ENCODE measurements around the gene PHB1.

PHB1 gene

DNA sequence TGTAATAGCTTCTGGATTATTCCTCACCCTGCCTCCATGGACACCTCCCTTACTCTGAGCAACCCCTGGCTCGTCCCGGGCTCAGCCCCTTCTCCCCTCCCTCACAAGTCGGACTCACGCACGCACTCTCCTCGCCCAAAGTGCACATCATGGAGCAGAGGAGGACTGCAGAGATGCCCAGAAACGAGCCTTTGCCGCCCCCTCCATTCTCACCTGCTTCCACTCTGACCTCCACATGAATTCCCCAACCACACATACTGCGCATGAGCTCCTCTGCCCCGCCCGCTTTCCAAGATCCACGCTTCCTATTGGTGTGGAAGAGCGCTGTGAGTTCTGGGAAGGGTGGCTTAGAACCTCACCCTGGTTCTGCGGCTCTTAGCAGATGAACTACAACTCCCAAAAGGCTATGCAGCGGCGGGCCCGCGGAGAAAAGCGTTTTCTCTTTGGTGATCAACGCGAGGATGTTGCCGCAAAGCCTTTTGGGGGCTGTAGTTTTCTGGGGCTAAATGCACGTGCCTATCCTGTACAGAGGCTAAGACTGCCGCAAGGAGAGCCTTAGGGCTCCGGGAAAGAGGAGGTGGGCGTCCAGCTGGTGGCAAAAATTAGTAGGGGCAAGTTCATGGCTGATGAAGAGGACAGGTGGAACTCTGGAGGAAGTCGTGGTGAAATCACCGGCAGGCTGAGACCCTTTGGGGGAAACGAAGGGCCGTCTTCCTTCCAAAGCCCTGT is at the start of gene PHB1:
Gene PHB1 (minus strand): TSS at position 261 of the 729 bp plus-strand sequence. CDS start 1,618 bp downstream, outside the sequence.
- peak; percentile 87 for DNase-seq (ENCODE audit: low read depth)

DNA sequence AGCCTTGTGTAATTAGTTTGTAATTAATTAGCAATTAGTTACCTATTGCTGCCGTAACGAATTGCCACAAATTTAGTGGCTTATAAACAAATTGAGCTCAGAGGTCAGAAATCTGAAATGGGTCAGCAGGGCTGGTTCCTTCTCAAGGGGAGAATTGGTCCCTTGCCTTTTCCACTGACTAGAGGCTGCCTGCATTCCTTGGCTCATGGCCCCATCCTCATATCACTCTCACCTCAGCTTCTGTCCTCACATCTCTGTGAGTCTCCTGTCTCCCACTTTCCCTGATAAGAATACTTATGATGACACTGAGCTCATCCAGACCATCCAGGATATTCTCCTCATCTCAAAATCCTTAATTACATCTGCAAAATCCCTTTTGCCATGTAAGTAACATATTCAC is 49.4 kb upstream of the PHB1 start:
- DNase-seq (ENCODE audit: low read depth) = no peak

DNA sequence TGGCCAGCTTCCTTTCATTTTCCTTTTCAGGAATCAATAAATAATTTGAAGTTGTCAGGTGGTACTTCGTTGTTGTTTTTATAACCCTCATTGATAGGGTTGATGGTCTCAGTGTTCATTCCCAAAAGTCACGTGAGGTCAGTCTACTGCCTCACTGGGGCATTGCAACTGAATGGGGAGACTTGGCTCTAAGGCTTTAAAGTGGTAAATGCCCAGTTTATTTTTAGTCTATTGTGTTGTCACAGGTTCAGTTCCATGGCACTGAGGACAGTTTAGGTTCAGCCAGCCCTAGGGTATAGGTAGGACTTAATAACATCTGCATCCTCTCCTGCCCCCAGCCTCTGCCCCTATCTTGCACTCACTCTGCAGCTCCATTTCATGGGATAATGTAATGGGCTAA is 46.9 kb upstream of the PHB1 start:
- no peak for DNase-seq (ENCODE audit: low read depth)

DNA sequence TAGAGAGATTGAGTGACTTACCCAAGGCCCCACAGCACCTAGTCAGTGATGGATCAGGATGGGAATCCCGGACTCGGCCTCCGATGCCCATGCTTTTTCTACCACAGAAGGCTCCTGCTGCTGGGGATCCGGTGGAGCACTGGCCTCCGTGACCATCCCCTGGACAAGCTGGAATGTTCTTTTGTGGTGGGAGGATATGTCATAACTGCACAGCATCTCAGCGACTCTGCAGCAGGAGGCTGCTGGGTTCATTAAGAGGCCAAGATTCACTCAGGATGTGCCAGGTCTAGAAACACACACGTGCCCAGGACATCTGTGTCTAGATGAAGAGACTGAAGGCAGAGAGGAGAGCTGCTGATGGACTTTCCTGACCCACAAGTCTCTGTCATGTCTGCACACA is 45.7 kb upstream of the PHB1 start:
- DNase-seq (ENCODE audit: low read depth) = no peak

DNA sequence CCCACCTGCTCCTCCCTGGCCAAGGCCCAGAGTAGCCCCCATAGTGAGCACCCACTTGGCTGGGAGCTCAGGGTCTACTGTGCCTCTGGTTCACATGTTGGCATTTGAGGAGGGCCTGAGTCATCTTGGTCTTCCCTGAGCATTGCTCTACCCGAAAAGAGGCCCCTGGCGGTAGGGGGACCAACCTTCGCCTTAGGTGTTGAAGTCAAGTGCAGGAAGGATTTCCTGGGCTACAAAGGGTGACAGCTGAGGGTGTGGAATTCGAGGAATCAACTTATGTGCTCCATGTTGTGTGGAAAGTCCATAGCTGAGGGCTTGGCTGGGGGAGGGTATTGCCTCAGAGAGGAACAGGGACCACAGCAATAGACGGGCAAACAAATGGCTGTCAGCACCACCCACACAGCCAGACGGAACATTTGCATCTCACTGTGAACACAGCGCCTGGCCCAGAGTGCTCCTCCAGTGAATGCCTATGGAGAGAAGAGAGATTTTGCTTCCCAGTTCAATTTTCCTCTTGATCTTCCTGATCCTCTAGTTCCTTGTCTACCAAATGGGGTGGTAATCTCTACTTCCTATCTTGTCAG is 44.8 kb upstream of the PHB1 start:
- DNase-seq (ENCODE audit: low read depth) = no peak

DNA sequence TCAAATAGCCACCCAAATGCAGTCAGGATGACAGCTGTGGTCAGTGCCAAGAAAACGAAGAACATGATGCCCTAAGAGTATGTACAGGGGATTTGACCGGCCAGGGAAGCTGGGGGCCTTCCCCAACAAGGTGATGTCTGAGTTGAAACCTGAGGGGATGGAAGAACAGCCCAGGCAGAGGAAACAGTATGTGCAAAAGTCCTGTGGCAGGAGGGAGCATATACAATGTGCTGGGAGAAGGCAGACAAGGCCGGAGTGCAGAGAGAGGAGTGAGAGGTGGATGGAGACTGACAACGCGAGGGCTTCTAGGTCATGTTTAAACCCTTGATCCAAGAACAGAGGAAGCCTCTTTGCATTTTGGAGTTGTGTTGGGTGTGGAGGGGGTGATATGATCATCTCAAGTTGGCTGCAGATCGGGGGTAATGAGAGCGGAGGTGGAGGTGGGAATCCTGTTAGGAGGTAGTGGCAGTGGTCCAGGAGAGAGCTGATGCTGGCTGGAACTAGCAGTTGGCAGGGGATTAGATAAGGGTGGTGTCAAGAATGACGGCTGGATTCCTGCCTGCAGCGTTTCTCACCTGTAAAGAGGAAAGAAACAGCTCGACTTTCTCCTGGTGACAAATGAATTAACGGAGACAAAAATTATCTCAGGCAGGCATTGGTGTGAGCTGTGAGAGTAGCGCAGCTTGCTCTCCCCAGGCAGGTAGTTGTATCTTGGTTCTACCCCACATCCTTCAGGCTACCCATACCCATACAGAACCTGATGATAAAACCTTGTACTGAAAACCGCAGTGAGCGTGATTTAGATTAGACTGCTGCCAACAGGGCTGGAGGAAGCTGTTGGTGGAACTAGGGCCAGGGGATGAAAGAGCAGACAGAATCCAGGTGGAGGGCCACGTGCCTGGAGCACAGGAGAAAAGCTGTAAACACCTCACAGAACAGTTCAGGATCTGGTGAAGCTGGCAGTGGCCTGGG is 43.2 kb upstream of the PHB1 start:
- DNase-seq (ENCODE audit: low read depth) = no peak

DNA sequence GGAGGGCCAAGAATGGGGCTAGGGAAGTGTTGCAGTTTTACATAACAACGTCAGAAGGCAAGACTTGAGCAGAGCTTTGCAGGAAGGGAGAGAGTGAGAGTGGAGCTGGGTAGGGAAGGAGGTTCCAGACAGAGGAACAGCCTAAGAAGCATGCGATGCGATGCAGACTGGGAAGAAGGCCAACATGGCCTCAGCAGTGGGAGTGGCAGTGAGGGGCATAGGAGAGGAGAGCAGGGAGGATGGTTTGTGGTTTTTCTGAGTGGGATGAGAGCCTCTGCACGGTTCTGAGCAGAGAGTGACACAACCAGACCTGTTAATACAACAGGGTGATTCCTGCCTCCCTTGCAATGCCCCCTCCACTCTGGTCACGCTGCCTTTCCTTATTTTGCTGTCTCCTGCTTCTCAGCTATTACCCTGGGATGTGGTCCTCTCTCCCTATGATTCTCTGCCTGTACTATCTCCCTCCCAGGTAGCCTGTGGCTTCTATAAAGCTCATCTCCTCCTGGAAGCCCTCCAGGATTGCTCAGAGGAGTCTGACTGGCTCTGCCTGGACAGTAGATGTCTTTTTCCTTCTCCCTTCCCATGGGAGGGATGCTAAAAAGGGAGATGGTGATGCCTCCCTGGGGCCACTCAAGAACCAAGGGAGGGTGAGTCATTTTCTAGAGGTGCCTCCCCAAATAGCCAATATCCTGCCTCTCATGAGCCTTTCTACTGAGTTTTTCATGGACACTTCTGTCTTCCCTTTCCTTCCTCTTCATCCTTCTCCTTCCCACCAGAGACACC is 41.7 kb upstream of the PHB1 start:
- no peak for DNase-seq (ENCODE audit: low read depth)

DNA sequence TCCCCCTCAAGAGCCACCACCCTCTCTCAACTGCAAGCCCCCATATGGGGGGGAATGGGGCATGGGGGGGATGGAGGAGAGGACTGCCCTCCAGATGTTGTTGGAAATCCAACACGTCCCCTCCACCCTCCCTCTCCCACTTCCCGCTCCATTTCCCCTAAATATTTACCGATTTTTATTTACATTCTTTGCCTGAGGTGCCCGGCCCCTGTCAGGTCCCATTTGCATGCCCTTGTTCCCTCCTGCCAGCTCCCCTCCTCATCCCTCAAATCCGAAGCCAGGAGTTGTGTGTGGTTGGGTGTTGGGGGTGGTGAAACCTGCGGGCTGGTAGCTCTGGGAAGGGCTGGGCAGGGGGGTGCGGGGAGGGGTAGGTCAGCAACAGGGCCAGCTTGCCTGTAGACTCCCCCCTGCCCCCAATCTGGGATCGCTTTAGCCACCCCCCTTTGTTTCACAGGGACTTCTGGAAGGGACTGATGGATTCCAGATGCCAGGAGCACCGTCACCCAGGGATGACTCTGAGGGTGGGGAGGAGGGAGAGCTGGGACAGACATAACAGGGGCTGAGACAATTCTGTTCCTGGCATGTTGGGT is 40.7 kb upstream of the PHB1 start:
- no peak for DNase-seq (ENCODE audit: low read depth)

DNA sequence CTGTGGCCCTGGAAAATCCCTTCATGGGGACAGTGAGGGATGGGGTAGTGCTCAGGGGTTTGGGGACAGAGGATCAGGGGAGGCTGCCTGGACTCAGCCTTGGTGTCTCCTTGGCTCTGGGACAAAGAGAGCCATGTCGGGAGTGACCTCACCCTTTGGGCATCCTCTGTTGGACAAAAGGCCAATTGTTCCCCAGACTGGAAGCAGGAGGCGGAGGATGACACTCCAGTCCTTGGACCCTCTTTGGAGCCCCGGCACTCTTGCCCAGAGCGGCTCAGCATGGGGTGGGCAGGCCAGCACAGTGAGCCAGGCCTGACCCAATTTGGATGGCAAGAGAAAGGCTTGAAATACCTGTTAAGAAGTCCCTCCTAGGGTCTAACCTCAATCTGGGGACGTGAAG is 39.4 kb upstream of the PHB1 start:
- no peak for DNase-seq (ENCODE audit: low read depth)

DNA sequence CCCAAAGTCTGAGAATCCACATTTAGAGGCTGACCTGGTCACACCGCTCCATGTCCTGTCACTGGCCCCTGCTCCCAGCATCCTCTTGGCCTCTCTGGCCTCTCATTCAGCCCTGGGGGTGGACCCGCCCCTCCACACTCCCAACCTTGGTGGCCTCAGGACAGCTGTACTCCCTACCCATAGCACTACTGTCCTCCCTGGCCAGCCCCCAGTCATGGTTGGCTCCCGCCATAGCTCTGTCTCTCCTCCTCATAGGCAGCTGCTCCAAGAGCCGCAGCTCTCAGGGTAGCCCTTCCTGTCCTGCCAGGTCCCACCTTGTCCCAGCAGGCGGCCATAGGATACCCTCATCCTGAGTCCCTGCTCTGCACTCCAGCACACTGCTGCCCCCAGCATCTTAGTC is 38.0 kb upstream of the PHB1 start:
- DNase-seq (ENCODE audit: low read depth) = no peak

DNA sequence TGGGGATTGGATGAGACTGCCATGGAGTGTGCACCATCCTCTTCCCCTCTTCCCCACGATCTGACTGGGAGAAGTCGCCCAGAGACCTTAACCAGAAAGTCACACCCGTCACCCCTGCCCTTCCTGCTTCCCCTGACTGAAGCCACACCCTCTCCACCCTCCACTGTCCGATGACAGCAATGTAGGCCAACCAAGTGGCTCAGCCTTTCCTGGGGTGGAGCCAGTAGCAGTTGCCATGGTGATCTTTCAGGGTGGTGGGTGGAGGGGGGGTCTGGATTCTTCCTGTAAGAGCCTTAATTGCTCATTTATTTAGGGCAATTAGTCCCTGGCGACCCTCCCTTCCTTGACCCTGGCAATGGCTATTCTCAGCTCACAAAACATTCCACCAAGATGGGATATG is 37.5 kb upstream of the PHB1 start:
- DNase-seq (ENCODE audit: low read depth) = no peak

DNA sequence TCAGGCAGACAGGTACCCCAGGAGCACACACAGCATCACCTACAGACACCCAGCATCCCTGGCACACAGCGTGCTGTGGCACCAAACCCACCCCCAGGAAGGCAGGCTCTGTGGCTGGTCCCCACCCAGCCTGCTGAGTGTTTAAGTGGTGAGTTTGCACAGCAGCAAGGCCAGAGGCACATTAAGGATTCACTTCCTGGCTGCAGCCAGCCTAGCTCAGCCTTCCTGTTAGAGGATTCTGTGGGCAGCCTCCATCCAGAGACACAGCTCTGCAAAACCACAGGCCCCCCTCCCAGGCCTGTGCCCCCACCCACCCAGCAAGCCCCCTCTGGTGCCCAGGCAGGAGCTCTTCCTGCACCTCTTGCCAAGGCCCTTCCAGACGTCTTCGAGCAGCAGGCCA is 36.1 kb upstream of the PHB1 start:
- no peak for DNase-seq (ENCODE audit: low read depth)

DNA sequence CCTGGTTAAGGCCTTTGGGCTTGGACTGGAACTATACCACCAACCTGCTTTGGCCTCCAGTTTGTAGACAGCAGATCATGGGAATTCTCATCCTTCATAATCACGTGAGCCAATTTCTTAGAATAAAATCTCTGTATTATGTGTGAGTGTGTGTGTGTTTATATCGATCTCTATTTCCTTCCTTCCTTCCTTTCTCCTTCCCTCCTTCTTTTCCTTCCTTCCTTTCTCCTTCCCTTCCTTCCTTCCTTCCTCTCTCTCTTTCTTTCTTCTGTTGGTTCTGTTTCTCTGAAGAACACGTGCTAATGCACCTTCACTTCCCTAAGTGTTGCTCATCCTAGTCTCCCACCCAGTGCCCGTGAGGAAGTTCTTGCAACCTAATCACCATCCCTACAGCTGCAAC is 35.5 kb upstream of the PHB1 start:
- no peak for DNase-seq (ENCODE audit: low read depth)

DNA sequence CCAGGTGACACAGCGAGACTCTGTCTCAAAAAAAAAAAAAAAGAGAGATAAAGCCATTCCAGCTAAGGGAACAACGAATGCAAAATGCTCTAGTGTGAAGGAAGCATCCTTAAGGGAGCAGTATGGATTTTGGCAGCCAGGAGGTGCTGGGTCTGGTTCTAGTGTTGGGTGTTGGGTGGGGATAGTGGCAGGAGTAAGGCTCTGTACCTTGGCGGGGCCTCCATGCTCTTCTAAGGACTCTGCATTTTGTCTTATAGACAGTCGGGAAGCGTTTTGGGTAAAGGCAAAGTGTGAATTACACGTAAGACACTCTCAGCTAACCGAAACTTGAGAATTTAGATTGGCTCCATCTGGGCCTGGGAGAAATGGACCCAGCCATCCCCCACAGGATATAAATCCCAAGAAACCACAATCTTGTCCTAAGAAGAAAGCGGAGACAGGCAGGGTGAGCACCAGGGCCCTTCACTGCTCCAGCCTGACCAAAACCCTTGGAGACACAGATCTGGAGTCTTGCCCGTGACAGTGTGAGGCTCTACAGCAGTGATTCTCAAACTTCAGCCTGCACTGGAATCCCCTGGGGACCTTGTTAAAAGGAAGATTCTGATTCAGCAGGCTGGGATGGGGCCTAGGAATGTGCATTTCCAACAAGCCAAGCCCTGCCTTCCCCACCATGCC is 33.1 kb upstream of the PHB1 start:
- DNase-seq (ENCODE audit: low read depth) = no peak

DNA sequence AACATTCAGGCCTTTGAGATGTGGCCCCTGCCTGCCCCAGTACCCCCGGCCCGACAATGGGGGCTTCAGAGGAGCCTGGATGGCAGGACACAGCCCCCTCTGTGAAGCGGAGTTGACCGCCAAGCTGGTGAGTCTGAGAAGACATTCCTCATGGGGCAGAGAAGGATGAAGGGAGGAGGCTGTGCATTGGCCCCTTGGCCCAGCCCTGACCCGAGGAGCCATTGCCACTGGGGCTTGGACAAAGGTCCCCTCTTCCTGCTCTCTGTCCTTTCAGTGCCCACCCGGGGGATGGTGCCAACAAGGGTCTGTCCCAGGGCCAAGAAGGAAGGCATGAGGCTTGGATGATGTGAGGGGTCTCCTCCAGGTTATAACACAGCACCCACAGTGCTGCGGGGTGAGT is 30.9 kb upstream of the PHB1 start:
- no peak for DNase-seq (ENCODE audit: low read depth)

DNA sequence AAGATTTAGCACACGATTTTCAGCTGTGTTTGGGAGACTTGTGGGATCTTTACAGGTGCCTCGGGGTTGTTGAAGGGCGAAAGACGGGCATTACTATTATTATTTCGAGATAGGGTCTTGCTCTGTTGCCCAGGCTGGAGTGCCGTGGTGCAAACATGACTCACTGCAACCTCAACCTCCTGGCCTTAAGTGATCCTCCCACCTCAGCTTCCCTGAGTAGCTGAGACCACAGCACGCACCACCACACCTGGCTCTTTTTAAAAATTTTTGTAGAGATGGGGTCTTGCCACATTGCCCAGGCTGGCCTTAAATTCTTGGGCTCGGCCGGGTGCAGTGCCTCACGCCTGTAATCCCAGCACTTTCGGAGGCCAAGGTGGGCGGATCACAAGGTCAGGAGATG is 29.7 kb upstream of the PHB1 start:
- no peak for DNase-seq (ENCODE audit: low read depth)

DNA sequence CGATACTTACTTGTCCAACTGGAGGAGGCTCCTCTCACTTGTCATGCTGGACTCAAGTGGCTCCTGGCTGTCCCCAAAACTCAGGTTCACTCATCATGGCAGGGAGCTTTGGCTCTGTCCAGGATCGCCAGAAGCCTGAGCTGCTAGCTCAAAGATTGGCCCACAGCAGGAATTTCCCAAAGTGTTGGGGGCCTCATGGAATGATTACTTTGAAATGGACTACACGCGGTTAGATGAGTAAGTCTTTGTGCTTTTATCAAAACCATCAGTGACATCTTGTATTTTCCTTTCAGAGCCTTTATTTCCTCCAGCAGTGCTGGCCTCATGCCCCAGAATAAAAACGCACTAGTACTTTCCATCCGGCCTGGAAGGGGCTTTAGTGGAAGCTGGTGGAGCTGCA is 29.2 kb upstream of the PHB1 start:
- no peak for DNase-seq (ENCODE audit: low read depth)

DNA sequence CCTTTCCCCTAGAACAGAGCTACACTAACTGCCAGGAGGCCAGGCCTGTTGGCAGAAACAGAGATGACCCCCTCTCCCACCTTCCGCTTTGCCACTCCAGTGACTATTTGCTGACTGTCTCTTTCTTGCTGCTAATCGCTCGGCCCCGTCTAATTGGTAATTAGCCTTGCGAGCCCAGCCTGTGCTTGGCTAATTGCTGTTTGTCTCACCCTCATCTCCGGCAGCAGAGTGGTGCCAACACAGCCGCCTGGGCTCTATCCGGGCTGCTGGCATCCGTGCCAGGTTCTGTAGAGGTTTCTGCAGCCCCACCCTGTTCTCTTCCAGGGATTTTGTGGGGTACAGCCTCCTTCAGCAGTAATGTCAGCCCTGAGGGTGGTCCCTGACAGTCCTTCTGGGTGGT is 27.4 kb upstream of the PHB1 start:
- DNase-seq (ENCODE audit: low read depth) = no peak

DNA sequence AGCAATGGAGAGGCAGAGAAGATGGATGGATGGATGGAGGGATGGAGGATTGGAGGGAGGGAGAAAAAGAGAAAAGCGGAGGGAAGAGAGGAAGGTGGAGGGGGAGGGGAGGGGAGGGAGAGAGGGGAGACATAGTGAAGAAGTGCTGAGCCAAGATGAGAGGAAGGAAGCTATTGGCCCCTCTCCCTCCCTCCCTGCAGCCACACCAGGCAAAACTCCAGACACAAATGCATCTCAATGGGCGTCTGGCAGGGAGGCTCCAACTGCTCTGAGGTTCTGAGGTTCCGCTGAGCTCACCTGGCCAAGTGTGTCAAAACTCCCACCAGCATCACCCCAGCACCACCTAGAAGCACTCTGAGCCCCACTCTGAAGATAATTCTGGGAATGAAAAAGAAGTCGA is 26.9 kb upstream of the PHB1 start:
- DNase-seq (ENCODE audit: low read depth) = no peak

DNA sequence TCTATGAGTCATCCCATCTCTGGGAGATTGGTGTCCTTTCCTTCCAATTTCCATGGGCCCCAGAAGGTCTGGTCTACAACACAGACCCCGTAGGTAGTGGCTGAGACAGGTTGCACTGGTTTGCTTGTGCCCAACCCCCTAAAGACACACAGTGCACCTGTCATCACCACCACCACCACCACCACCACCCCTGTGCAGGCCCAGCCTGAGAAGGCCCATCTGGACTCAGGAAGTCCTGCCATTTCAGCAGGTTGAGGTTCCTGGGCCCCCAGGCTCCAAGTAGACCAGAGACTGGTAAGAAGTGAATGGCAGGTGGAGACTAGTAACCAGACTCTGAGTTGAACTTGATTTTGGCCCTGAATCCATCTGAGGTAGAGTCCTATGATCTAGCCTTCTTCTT is 25.9 kb upstream of the PHB1 start:
- no peak for DNase-seq (ENCODE audit: low read depth)

Measured in activated T-helper 1 cell treated with Interleukin-2 at 50 U/mL for 16 hours (primary cell).